Fibroblast of villous mesenchyme (primary cell): ENCODE data around the gene TRUB2. TPM values are rescaled to one million over a fixed set of nuclear protein-coding genes. Genes with fewer than 3 reads are reported as not detected.

ENCODE experiments used
- DNase-seq: peaks from one replicate; pipeline ENCODE4 v3.0.0-alpha.2; 2010; ENCODE audit warnings: low read depth
- H3K4me3 ChIP-seq: 2 replicates; pipeline ENCODE4 v1.5.1; 2011; ENCODE audit warnings: low read depth, mild to moderate bottlenecking, low read length
- total RNA-seq: library from RNA; depleted of rRNA; stranded (reverse); fragments of >200 nt; gene quantifications from 2 replicates; pipeline ENCODE4 v1.2.3, GENCODE V29; 2012
- TF ChIP-seq, protein P1 (sequence below): IDR thresholded peaks from 2 replicates; pipeline ENCODE4 v1.5.1; 2012; ENCODE audit warnings: low read depth, mild to moderate bottlenecking, low read length; ENCODE audit not compliant: insufficient read depth

The TRUB2 gene
- total RNA-seq, 1 donor = 17.7 TPM

DNA sequence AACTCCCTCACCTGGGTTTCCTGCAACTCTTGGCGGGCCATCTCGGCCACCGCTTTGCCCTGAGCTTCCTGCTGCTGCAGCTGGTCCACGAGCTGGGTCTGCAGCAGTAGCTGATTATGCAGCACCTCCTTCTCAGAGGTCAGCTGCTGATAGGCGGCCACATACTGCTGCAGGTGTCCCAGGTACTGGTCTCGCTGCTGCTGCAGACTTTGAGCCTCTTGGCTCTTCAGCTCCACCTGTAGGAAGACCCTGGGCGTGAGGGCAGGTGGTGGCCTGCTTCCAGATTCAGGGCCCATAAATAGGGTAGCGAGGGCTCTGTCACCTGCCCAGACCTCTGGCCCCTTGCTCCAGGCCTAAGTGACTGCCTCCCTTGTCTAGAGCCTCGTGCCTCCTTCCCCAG is 63.1 kb downstream of the TRUB2 start:
- TF ChIP-seq, protein P1, sequence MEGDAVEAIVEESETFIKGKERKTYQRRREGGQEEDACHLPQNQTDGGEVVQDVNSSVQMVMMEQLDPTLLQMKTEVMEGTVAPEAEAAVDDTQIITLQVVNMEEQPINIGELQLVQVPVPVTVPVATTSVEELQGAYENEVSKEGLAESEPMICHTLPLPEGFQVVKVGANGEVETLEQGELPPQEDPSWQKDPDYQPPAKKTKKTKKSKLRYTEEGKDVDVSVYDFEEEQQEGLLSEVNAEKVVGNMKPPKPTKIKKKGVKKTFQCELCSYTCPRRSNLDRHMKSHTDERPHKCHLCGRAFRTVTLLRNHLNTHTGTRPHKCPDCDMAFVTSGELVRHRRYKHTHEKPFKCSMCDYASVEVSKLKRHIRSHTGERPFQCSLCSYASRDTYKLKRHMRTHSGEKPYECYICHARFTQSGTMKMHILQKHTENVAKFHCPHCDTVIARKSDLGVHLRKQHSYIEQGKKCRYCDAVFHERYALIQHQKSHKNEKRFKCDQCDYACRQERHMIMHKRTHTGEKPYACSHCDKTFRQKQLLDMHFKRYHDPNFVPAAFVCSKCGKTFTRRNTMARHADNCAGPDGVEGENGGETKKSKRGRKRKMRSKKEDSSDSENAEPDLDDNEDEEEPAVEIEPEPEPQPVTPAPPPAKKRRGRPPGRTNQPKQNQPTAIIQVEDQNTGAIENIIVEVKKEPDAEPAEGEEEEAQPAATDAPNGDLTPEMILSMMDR = no peak
- H3K4me3 ChIP-seq = no peak overlapping the region
- DNase-seq = no peak

DNA sequence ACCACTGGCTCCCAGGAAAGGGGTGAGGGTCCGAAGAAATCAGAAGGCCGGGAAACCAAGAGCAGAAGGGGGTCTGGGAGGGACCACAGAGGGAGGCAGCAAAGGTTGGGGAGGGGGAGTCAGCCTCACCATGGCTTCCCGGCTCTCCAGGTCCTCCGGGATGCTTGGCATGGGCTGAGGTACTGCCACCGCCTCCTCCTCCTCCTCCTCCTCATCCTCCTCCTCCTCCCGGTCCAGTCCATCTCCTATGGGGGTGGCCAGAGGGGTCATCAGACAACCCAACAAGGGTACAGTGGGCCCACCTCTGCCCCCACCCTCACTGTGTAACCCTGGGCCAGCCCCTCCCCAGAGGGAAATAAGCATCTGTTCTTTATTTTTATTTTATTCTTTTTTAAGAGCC is 63.9 kb downstream of the TRUB2 start:
- TF ChIP-seq, protein P1 = no peak
- no peak overlapping the region for H3K4me3 ChIP-seq
- DNase-seq = no peak

DNA sequence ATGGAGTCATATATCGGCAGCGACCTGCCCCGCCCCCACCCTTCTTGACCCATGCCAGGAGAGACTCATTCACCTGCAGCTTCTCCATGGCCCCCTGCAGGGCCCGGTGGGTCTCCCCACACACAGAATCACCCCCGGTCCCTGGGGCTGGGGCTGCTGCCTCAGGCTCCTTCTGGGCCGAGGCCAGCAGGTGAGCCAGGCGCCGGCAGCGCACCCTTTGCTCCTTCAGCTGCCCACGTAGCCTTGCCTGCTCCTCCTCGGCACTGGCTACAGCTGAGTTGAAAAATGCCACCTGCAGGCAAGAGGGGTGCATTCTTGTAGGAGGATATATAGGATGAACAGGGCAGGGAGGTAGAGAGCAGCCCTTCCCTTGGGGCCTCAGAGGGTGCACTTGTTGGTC is 64.3 kb downstream of the TRUB2 start:
- TF ChIP-seq, protein P1 = no peak
- no peak for DNase-seq
- no peak overlapping the region for H3K4me3 ChIP-seq

DNA sequence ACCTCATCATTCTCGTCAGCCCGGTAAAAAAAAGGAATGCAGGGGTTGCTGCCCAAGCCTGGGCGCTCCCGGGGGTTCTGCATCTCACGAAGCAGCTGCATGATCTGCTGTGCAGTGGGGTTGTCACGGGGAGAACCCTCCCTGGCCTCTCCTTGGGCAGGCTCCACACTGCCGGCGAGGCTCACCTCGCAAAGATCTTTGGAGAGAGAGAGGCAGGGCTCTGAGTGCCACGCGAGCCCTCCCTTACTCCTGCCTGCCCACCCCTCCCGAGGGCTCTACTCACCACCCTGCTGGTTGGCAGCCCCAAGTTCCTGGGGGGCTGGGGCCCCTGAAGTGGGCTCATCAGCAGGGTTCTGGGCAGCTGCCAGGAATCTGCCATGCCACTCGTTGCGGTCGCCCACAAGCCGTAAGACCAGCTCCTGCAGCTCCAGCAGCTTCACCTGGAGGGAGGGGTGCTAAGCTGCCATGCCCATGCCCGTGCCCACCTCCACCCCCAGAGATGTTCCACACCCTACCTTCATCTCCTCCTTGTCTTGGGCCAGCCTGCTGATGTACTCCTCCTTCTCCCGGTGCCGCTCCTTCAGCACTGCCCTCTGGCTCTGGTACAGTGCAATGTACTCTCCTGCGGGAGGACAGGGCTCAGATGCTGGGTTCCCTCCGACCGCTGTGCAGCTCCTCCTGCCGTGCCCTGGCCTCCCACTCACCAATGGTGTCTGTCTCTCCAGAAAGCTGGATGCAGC is 65.0 kb downstream of the TRUB2 start:
- DNase-seq = no peak
- TF ChIP-seq, protein P1 = no peak
- H3K4me3 ChIP-seq = no peak overlapping the region

Other genes starting within 250 kb of the TRUB2 start
- 43.6 and 58.6 TPM in 2 replicates for gene PTGES2, start 194.7 kb downstream of the TRUB2 start, total RNA-seq
- gene LCN2, start 173.0 kb downstream of the TRUB2 start, total RNA-seq = not detected in 2 replicates
- 19.4 and 30.3 TPM in 2 replicates for gene BBLN, start 162.2 kb downstream of the TRUB2 start, total RNA-seq
- 34.1 and 35.4 TPM in 2 replicates for gene CIZ1, start 130.9 kb downstream of the TRUB2 start, total RNA-seq
- gene DNM1, start 119.1 kb downstream of the TRUB2 start, total RNA-seq = 15.5 and 36.1 TPM in 2 replicates
- 114 and 116 TPM in 2 replicates for gene GOLGA2, start 46.4 kb downstream of the TRUB2 start, total RNA-seq
- gene SWI5, start 46.2 kb downstream of the TRUB2 start, total RNA-seq = 26.7 and 31.1 TPM in 2 replicates
- gene COQ4, start 392 bp upstream of the TRUB2 start, total RNA-seq = 22.0 and 32.5 TPM in 2 replicates
- 21.3 and 22.9 TPM in 2 replicates for gene SLC27A4, start 18.1 kb upstream of the TRUB2 start, total RNA-seq
- 29.8 and 33.8 TPM in 2 replicates for gene URM1, start 48.9 kb upstream of the TRUB2 start, total RNA-seq
- 80.2 and 86.8 TPM in 2 replicates for gene CERCAM, start 98.4 kb upstream of the TRUB2 start, total RNA-seq
- 33.5 and 44.5 TPM in 2 replicates for gene ODF2, start 133.6 kb upstream of the TRUB2 start, total RNA-seq
- 21.3 and 35.0 TPM in 2 replicates for gene GLE1, start 182.3 kb upstream of the TRUB2 start, total RNA-seq
- gene SPTAN1, start 230.1 kb upstream of the TRUB2 start, total RNA-seq = 477 and 501 TPM in 2 replicates